ENCODE results near the gene UBE2K.

Gene UBE2K

GRCh38 chr4:39814403-39815185, 116.7 kb downstream of the UBE2K start:
- H3K4me2 ChIP-seq = no peak overlapping the region
- H3K79me2 ChIP-seq (ENCODE audit: insufficient read depth, low read depth) = no peaks in the 10 kb centered on the region
- no peaks in the 10 kb centered on the region for H4K20me1 ChIP-seq (ENCODE audit: insufficient read depth)
- H3K36me3 ChIP-seq (ENCODE audit: insufficient read depth) = no peaks in the 10 kb centered on the region
- H3K4me1 ChIP-seq (ENCODE audit: low read depth, poor library complexity, severe bottlenecking) = no peaks in the 10 kb centered on the region
- no peak overlapping the region for H3K9ac ChIP-seq
- no peaks in the 10 kb centered on the region for H3K27me3 ChIP-seq (ENCODE audit: insufficient read depth, low read depth)
- TF ChIP-seq CTCF (conservative IDR thresholded peaks at IDR 0.05; ENCODE audit: low read depth, low read length) = no peak
- H2AFZ ChIP-seq (ENCODE audit: low read depth) = no peak overlapping the region
- H3K27ac ChIP-seq = no peak overlapping the region
- no peak overlapping the region for H3K4me3 ChIP-seq (IDR thresholded peaks at IDR 0.05; ENCODE audit: insufficient read depth, low read depth, low read length)

- Histone ChIP-seq H3K4me2 (no peak overlapping the region), H3K4me3 (IDR thresholded peaks at IDR 0.05; ENCODE audit: insufficient read depth, low read depth, low read length) (no peak overlapping the region), H3K27ac (no peak overlapping the region), H3K9ac (no peak overlapping the region), H3K27me3 (ENCODE audit: insufficient read depth, low read depth) (no peaks in the 10 kb centered on the region), H3K36me3 (ENCODE audit: insufficient read depth) (no peaks in the 10 kb centered on the region), H4K20me1 (ENCODE audit: insufficient read depth) (no peaks in the 10 kb centered on the region), H3K79me2 (ENCODE audit: insufficient read depth, low read depth) (no peaks in the 10 kb centered on the region), H2AFZ (ENCODE audit: low read depth) (no peak overlapping the region), H3K4me1 (ENCODE audit: low read depth, poor library complexity, severe bottlenecking) (no peaks in the 10 kb centered on the region)
- TF ChIP-seq CTCF (conservative IDR thresholded peaks at IDR 0.05; ENCODE audit: low read depth, low read length) = no peak
Measured at GRCh38 chr4:39818646-39819045, 120.7 kb downstream of the UBE2K start.

GRCh38 chr4:39820186-39820585, 122.2 kb downstream of the UBE2K start:
- Histone ChIP-seq H3K27me3 (ENCODE audit: insufficient read depth, low read depth) (no peaks in the 10 kb centered on the region), H3K27ac (no peak overlapping the region), H3K9ac (no peak overlapping the region), H3K4me1 (ENCODE audit: low read depth, poor library complexity, severe bottlenecking) (no peaks in the 10 kb centered on the region), H4K20me1 (ENCODE audit: insufficient read depth) (no peaks in the 10 kb centered on the region), H3K79me2 (ENCODE audit: insufficient read depth, low read depth) (no peaks in the 10 kb centered on the region), H2AFZ (ENCODE audit: low read depth) (no peak overlapping the region), H3K4me2 (no peak overlapping the region), H3K4me3 (IDR thresholded peaks at IDR 0.05; ENCODE audit: insufficient read depth, low read depth, low read length) (no peak overlapping the region), H3K36me3 (ENCODE audit: insufficient read depth) (no peaks in the 10 kb centered on the region)
- TF ChIP-seq CTCF (conservative IDR thresholded peaks at IDR 0.05; ENCODE audit: low read depth, low read length) = no peak

GRCh38 chr4:39821951-39822350, 124.0 kb downstream of the UBE2K start:
- no peak overlapping the region for H2AFZ ChIP-seq (ENCODE audit: low read depth)
- H3K79me2 ChIP-seq (ENCODE audit: insufficient read depth, low read depth) = no peaks in the 10 kb centered on the region
- no peaks in the 10 kb centered on the region for H4K20me1 ChIP-seq (ENCODE audit: insufficient read depth)
- H3K4me3 ChIP-seq (IDR thresholded peaks at IDR 0.05; ENCODE audit: insufficient read depth, low read depth, low read length) = no peak overlapping the region
- H3K27ac ChIP-seq = no peak overlapping the region
- H3K9ac ChIP-seq = no peak overlapping the region
- no peak for TF ChIP-seq CTCF (conservative IDR thresholded peaks at IDR 0.05; ENCODE audit: low read depth, low read length)
- H3K36me3 ChIP-seq (ENCODE audit: insufficient read depth) = no peaks in the 10 kb centered on the region
- no peaks in the 10 kb centered on the region for H3K27me3 ChIP-seq (ENCODE audit: insufficient read depth, low read depth)
- no peaks in the 10 kb centered on the region for H3K4me1 ChIP-seq (ENCODE audit: low read depth, poor library complexity, severe bottlenecking)
- H3K4me2 ChIP-seq = no peak overlapping the region

All from KMS-11 (cell line).